Stimulated activated CD8-positive, alpha-beta memory T cell treated with anti-CD3 and anti-CD28 coated beads, Interleukin-7, amount 100 ng/mL, for 24 hours (primary cell): ENCODE data around the gene ARHGEF3.

Experiments
- DNase-seq: peaks from one replicate; pipeline ENCODE4 v3.0.0-alpha.2; 2020; ENCODE audit warnings: low read depth

ARHGEF3 gene, protein sequence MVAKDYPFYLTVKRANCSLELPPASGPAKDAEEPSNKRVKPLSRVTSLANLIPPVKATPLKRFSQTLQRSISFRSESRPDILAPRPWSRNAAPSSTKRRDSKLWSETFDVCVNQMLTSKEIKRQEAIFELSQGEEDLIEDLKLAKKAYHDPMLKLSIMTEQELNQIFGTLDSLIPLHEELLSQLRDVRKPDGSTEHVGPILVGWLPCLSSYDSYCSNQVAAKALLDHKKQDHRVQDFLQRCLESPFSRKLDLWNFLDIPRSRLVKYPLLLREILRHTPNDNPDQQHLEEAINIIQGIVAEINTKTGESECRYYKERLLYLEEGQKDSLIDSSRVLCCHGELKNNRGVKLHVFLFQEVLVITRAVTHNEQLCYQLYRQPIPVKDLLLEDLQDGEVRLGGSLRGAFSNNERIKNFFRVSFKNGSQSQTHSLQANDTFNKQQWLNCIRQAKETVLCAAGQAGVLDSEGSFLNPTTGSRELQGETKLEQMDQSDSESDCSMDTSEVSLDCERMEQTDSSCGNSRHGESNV

DNA sequence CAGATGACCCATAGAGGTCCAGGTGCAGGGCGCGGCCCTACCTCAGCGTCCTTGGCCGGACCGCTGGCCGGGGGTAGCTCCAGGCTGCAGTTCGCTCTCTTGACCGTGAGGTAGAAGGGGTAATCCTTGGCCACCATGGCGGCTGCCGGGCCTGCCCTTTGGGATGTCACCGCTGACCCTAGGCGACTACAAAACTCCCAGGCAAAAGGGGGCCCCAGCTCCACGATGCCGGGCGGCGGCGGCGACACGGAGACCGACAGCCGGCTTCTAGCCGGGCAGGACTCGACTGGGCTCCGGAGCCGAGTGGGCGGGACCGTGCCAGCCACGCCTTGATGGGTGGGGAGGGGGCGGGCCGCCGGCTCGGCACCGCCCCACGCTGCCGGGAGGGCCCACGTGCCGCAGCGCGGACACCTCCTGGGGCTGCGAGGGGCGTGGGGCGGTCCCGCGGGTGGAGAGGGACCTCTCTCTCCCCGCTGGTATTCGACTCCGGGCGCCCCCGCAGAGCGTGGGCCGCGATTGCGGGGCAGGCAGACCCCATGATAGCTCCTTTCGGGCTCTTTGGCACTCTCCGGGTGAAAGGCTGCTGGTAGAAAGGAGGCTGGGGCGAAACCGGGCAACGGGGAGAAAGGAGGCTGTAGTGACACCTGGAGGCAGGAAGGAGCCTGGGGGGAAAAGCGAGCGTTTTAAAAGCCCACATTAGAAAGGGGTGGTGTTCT is at the start of gene ARHGEF3:
Gene ARHGEF3 (minus strand): TSS at position 288 of the 716 bp plus-strand sequence. CDS start 151 bp downstream, at position 137.
- DNase-seq = peak; percentile 67

DNA sequence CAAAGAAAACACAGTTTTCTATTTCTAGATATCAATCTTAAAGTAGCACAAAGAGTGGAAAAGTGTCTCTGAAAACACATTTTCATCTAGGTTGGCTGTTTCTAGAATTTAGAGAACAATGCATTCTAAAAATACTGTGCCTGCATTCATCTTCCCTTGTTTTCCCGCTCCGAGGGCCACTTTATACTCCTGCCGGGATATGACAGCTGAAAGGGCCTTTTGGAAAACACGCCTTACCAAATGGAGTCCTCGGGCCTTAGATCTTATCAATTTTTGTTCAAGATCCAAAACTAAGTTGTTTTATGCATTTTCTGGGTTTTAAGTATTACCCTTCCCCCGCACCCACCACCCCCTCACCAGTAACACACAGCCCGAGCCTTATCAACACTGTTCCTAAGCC is 47.9 kb upstream of the ARHGEF3 start:
- no peak for DNase-seq

DNA sequence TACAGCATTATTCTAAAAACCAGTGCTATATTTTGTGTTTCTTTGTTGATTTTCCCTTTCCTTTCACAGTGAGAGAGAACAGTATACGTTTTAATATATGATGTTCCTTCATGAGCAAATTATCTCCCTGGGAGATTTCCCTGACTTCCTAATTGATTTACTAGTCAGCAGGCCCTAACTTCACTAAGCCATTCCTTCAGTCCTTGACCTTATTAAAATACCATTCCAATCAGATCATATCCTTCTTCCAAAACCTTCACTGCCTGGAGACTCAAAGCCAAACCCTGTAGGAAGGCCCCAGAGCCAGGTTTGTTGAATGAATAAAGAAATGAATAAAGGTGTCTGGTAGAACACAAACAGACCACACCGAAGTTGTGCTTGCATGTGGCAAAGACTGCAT is 43.8 kb upstream of the ARHGEF3 start:
- DNase-seq = no peak

DNA sequence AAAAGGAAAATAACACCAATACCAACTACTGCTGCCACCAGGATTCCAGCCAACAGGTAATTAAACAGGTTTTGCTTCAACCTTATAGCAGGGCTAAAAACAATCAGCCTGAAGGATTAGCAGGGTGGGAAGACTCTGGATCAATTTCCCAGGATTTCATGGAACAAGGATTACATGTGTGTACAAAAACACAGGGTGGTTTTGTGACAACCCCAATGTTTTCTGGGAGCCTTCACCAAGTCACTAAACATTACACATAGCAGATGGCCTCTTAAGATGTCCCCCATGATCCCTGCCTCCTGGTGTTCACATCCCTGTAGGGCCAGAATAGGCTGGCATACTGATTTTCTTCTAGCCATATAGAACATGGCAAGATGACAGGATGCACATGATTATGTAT is 42.8 kb upstream of the ARHGEF3 start:
- no peak for DNase-seq

DNA sequence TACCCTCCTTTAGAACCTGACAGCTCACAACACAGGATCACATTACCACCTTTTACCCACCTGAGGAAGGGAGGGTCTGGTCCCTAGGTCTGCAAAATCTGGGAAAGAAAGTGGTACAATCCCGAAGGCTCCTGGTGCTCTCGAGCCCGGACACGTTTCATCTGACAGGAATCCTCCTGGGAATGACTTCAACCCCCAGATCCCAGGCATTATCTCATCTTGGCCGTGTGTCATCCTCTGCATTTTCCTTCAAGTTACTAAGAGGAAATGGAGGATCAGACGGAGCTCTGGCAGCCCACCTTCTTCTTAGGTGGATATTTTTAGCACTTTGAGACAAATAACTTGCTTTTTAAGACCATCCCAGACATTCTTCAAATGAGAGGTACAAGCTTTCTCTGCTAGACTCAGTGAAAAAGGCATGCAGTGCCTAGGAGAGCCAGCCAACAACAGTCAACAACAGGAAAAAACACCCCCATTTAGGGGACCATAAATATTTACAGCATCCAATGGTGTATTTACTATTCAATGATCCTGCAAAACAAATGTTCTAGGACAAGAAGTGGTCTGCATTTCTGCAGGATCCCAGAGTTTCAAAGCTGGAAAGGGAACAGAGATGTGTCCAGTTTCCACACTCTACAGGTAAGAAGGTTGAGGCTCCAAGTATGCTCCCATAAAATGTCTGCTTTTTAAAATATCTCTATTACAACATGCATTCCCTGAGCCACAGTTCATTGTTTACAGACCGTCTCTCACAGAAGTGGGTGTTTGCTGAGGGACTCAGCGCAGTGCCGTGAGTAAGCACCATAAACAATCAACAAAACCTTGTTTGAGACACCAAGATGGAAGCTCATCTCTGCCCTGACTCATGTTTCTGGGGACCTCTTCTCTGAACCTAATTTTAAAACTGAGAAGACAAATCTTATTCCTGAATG is 38.3 kb upstream of the ARHGEF3 start:
- no peak for DNase-seq

DNA sequence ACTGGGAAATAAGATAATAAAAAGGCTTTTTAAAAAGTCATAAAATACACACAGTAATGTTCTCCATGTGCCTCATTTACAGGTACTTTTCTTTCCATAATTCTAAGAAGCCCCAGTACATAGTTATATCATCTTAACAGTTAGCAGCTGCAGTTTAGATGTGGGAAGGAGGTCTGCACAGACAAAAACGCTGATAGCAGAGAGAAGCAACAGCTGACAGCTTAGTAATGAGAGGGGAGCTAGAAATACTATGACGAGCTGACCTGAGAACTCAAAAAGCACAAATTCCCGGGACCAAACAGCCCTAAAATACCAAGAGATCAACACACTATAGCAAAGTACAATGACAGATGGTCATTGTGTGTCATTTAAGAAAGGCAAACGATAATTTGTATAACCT is 36.7 kb upstream of the ARHGEF3 start:
- DNase-seq = no peak

DNA sequence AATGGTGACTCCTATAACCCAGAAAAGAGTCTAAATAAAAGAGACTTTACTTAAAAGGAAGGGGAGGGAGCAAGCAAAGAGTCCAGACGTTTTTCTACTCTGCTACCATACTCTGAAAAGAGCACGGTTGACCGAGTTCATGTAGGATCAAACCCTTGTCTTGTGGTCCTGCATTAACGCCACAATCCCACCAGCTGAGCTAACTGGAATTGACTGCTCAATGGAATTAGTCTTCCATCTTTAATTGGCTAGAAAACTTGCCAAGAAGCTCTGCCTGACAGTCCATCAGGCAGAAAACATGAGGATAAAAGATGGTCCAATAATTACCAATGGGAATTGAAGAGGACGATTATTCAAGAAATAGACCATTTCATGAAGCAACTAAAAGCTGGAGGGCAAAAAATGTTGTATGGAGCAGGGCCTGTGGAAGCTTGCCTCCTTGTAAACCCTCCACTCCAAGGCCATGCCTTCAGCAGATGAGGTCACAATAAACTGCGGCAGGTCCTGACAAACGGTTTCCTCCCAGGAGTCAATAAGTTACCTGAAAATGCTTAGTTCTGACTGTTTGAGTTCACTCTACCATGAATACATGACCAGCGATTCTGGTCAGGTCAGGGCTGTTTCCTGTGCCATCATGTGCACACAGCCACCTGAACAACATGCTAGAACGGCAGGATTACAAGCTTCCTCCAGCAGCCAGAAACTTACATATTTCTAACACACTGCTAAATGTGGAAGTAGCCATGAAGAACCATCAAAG is 35.6 kb upstream of the ARHGEF3 start:
- DNase-seq = no peak

DNA sequence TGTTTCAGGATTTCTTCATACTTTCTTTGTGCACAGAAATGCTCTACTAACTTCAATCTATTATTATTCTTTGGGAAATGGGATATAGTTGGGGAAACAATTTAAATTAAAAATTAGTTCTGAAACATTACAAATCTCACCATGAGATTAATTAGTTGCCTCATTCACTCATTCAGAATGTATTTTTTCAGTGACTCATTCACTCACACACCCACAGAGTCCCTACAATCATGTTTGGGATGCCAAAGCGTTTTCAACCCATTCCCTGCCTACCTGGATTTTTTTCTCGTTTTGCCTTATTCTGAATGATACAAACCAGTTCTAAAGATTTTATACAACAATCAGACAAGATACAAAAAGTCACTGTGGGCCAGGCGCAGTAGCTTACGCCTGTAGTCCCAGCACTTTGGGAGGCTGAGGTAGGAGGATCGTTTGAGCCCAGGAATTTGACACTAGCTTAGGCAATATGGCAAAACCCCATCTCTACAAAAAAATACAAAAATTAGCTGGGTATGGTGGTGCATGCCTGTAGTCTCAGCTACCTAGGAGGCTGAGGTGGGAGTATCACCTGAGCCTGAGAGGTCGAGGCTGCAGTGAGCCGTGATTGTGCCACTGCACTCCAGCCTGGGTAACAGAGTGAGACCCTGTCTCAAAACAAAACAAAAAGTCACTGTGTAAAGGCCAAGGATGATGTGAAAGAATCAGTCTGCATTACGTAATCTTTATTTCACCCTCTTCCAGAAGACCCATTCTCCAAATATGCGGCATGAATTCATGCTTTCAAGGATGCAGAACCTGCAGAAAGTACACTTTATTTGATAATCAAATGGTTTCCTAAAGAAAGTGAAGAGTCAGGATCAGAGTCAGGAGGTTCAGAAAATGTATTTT is 34.8 kb upstream of the ARHGEF3 start:
- no peak for DNase-seq

DNA sequence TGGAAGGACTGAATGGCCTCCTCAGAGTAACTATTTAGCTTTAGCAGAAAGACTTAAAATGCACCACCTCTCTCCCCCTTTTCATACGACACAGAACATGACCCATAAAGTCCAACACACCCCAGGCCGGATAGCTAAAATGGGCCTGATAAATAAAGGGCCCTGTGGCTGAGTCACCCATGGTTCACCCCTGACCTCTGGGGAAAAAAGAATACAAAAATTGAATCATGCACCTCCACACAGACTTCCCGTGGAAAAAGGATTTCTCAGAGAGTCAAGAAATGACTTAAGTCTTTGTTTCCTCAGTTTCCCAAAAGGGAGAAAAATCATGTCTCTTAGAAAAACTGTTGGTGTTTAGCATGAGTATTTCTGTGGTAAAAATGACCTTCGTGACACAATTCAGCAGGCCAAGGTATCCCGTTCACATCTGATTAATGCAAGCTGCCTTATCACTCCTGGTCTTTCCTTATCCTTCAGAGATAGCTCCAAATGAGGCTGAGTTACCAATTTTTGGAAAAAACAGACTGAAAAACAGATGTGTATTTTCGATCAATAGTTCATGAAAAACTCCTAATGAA is 34.0 kb upstream of the ARHGEF3 start:
- no peak for DNase-seq

DNA sequence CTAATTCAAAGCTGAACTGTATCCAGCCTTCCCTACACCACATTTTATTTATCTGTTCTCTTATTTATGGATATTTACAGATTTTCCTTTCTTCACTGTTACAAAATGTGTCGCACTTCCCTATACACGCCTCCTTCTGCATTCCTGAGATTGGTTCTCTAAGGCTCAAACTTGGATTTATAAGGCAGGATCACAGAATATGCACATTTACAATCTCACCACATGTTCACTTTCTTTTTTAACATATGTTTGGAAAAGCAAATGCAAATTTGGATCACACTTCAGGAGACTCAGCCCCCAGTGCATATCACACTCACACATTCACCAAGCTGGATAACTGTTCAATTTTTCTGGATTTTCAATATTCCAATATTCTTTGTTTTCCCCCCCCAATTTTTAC is 31.8 kb upstream of the ARHGEF3 start:
- no peak for DNase-seq

DNA sequence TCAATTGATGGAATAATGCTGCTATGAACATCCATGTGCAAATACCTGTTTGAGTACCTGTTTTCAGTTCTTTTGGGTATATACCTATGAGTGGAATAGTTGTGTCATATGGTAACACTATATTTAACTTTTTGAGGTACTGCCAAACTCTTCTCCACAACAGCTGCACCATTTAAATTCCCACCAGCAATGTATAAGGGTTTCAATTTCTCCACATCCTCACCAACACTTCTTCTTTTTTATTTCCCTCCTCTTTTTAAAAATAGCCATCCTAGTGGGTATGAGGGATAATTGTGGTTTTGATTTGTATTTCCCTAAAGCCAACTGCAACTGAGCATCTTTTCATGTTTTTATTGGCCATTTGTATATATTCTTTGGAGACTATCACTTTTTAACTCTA is 31.3 kb upstream of the ARHGEF3 start:
- DNase-seq = no peak

DNA sequence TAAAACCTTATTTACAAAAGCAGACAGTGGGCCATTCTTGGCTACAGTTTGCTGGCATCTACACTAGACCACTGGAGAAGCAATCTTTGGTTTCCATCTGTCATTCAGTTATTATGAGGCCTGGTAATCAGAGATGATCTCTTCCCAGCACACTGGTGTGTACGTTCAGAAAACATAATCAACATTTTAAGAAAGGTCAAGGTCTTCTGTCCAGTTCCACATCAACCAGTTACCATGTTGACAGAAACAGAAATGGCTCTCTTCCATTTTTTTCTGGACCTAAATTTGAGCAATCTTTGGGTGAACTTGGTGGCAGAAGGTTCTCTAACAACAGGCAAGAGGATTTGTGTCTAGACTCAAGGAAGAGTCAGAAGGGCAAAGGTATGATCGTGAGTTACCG is 29.8 kb upstream of the ARHGEF3 start:
- DNase-seq = no peak

DNA sequence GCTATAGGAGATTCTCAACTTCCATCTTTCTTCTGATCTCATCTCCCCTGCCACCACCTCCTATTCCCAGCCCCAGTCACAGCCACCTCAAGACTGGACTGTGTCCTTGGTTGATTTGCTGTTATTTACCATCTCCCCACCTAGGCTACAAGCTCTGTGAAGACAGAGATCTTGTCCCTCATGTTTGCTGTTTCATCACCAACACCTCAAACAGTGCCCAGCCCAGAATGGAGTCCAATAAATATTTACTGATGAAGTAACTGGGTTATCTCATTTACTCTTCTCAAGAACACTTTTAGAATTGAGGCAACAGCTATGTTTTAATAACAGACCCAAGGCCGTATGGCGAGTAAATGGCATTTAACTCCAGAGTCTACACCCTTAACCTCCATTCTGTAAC is 29.1 kb upstream of the ARHGEF3 start:
- DNase-seq = no peak

DNA sequence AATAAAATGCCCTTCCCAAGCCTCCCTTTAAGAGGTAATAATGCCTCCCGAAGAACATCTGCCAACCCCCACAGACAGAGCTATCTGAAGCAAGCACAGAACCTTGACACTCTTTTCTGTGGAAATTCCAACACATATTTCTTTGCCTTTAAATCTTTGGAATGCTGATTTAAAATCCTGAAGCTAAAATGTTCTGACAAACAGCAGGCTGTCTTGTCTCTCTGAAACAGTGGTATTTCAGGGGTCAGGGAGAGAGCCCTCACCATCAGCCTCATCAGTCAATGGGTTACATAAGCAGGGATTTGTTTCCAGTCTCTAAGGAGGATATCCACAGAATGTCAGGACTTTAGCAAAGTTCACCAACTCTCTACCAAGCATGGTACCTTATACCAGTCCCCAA is 27.8 kb upstream of the ARHGEF3 start:
- DNase-seq = no peak

DNA sequence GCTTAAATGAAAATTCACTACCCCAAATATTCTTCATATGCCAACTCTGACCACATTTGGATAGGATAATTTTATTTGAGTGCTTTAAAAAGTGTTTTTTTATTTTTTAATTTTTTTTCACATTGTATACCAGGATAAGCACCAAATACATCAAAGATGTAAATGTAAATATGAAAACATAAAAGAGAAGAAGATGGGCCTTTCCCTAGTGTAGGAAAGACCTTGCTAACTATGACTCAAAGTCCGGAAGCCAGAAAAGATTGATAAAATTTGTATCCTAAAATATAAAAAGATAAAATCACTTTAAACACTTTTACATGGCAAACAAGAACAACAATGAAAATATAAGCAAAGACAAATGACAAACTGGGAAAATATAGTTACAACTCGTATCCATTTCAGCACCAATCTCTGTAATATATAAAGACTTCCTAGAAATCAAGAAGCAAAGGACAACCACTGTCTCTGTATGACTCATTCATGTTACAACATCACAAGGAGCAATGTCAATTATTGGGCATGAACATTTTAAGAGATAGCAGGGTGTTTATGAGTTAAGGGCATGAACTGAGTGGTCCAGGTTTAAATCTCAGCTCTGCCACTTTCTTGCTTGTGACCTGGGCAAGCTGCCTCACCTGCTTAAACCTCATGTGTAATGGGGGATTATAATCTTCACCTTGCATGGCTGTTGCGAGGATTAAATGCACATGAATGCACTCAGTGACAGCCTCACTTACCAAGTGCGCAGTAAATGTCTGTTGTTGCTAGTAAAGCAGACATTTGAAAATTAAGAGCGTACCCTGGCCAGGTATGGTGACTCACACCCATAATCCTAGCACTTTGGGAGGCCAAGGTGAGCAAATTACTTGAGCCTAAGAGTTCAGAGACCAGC is 25.3 kb upstream of the ARHGEF3 start:
- no peak for DNase-seq

DNA sequence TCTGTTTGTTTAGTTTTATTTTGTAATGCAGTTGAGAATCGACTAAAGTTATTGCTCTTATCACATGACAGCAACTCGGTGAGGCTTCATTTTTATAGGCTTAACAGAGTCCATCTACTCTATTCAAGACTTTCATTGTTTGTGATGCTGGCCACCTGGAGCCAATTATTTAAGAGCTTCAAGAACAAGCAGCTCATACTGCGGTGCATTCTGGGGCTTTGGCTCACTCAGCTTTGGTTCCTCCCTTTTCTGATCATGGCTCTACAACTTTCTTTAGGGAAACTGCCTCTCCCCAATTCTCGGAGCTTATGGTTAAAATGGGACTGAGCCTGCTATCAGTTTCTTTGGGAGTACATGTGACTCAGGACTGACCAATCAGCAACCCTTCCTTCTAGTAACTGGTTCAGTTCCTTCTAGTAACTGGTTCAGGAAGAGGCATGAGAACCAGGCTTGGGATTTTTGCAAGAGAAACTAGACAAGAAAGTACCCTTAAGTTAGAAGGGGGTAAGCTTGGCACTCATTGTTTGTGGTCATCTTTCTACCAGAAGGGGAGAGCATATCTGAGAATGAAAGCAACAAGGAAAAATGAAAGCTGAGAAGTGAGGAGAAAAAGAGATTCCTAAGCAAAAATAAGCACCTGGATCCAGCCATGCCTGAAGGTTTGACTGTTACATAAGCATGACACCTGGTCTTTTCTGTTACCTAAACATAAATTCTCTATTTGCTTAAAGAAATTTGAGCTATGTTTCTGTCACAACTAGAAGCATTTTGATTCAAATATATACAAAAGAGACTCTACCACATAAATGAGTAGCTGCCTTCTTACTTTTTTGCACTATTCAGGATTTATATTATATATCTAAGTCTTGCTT is 24.1 kb upstream of the ARHGEF3 start:
- DNase-seq = no peak

DNA sequence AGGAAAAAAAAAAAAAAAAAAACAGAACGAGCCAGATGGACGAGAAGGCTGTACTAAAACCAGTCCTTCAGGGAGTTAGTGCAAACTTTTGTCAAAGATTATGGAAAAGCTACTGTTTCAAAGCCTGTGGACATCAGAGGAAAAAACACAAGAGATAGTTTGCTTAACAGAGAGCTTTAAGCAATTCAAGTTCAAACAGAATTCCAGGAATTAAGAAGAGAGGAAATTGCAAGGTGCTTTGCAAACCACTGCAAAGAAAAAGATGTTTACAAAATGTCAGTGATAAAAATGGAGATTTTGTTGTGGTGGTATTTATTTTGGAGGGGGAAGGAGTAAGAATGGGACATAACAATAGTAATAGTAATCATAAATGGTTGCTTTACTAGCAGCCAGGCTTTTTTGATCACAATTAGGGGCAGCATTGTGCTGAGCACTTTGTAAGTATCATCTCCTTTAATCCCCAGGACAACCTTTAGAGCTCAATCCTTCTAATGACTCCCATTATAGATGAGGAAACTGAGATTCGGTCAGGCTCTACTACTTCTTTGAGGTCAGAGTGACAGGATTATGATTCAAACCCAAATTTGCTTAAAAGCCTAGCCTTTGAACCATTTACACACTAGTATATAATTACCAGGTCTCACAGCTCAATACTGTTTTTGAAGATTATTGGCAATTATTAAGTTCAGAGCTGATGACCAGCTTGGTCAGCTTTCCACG is 22.4 kb upstream of the ARHGEF3 start:
- DNase-seq = no peak
